Testis (tissue), 2 donors: ENCODE measurements around the gene CD72.

ENCODE experiments used
- POLR2A ChIP-seq: fragments of 450-650 bp; IDR thresholded peaks from one replicate; pipeline ENCODE4 v1.6.1; 2017; ENCODE audit warnings: antibody characterized with exemption, mild to moderate bottlenecking, moderate library complexity
- TF ChIP-seq, protein P1 (sequence below), 3 experiments: fragments of 450-650 bp in 2 of 3; fragments of 200-600 bp in 1 of 3; sonication (generic) in 1 of 3; IDR thresholded peaks; one replicate each; pipeline ENCODE4 v1.5.1; 2016 to 2019; ENCODE audit warnings: antibody characterized with exemption in 3 of 3, mild to moderate bottlenecking in 2 of 3, moderate library complexity in 1 of 3

DNA sequence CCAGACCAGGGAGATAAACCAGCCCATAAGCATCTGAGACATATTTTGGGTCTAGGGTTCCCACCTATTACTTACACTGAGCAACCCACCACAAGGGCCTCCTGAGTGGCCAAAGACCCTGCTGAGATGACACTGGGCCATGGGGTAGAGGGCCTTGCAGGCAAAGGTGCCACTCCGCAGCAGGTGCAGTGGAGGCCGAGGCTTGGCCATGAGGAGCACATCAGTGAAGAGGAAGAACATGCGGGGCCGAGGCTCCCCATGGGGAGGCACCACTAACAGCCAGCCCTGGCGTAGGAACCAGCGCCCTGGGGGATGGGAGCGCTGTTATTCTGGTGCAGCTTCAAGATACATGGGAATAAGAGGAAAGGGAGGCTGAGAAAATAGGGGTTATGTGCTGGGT is 44.2 kb upstream of the CD72 start:
- TF ChIP-seq, protein P1, sequence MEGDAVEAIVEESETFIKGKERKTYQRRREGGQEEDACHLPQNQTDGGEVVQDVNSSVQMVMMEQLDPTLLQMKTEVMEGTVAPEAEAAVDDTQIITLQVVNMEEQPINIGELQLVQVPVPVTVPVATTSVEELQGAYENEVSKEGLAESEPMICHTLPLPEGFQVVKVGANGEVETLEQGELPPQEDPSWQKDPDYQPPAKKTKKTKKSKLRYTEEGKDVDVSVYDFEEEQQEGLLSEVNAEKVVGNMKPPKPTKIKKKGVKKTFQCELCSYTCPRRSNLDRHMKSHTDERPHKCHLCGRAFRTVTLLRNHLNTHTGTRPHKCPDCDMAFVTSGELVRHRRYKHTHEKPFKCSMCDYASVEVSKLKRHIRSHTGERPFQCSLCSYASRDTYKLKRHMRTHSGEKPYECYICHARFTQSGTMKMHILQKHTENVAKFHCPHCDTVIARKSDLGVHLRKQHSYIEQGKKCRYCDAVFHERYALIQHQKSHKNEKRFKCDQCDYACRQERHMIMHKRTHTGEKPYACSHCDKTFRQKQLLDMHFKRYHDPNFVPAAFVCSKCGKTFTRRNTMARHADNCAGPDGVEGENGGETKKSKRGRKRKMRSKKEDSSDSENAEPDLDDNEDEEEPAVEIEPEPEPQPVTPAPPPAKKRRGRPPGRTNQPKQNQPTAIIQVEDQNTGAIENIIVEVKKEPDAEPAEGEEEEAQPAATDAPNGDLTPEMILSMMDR (IDR thresholded peaks at IDR 0.05), result no peak
- TF ChIP-seq POLR2A, result no peak
